HG03520 (cell line): ENCODE results near the gene NAIF1.
"Not testable (repeated sequence)": the region's sequence is repeated elsewhere in the genome, so short reads cannot be mapped to it uniquely, and the experiment has no call there.

Source experiments
- ATAC-seq: cut with Tn5 transposase; IDR thresholded peaks from one replicate; pipeline ENCODE4 v1.9.1; 2021; ENCODE audit warnings: mild to moderate bottlenecking, moderate library complexity; ENCODE audit not compliant: unreplicated experiment

NAIF1 gene

DNA sequence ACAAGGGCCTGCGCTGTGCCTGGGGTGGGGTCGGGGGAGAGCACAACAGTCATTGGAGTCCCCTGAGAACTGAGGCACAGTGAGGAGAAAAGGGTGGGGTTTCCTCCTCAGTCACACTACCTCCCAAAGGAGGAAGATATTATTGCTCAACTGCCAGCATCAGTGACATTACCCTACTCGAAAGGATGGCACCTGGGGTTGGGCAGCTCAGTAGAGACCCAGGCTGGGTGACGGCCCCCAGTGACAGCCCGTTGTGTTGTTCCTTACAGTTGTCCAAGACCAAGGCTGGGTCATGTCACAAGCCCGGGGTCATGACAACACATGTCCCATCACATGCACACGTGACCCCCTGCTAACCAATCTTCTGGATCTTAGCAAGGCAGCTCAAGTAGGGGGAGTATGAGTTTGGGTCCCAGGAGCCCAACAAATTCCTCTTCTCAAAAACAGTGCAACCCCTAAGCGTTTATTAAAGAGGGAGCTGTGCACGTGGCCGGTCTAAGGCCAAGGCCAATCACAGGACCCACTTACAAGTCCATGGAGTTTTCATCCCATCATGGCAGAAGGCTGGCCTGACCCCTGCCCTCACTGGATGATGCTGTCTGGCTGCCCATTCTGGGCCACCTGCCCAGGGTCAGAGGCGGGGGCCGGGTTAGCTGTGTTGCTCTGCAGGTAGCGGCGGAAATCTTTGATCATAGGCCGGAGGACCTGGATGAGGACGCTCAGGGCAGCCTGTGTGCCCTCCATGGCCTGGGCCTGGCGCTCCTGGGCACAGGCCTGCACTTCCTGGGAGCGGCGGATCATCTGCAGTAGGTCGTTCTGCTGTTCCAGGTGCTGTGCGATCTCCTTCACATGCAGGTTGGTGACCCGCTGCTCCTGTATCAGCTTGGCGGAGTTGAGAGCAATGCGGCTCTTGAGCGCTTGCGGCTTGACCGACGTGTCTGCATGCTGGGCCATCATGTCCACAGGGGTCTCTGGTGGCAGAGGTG is 4.0 kb downstream of the NAIF1 start:
- ATAC-seq: no peak

- ATAC-seq: no peak
These were observed 4.8 kb downstream of the NAIF1 start for GRCh38 chr9:128062279-128062678.

GRCh38 chr9:128061275-128061960 is 5.7 kb downstream of the NAIF1 start:
- ATAC-seq: no peak

DNA sequence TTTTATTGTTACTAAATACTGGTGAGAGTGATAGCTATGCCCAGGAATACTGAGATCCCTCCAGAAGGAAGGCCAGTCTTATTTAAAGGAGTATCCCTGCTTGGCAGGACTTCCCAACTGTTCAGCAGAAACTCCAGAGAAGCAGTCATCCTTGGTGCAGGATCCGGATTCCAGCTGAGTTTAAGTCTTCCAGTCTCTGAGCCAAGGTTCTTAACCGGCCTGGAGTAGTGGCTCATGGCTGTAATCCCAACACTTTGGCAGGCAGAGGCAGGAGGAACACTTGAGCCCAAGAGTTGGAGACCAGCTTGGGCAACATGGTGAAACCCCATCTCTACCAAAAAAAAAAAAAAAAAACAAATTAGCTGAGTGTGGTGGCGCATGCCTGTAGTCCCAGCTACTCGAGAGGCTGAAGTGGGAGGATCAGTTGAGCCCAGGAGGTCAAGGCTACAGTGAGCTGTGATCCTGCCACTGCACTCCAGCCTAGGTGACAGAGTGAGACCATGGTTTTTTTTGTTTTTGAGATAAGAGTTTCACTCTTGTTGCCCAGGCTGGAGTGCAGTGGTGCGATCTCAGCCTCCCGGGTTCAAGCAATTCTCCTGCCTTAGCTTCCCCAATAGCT is 7.6 kb downstream of the NAIF1 start:
- ATAC-seq: no peak

DNA sequence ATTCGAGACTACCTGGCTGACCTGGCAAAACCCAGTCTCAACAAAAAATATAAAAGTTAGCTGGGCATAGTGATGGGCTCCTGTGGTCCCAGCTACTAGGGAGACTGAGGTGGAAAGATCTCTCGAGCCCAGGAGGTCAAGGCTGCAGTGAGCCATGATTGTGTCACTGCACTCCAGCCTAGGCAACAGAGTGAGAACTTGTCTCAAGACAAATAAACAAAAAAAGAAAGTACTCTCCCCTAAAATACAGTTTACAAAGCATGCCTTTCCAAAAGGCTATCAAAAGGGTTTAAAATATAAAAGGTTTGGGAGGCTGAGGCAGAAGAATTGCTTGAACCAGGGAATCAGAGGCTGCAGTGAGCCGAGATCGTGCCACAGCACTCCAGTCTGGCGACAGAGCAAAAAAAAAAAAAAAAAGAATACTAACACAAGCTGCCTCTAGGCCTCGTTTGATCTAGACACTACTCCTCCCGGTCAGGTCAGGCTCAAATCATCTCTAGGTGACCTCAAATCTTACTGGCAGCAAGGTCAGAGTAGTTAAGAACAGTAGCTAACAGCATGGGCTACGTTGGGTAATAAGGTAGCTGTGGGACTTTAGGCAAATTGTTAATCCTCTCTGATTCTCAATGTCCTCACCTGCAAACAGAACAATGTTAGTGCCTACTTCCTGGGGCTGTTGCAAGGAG is 9.3 kb downstream of the NAIF1 start:
- no peak for ATAC-seq

DNA sequence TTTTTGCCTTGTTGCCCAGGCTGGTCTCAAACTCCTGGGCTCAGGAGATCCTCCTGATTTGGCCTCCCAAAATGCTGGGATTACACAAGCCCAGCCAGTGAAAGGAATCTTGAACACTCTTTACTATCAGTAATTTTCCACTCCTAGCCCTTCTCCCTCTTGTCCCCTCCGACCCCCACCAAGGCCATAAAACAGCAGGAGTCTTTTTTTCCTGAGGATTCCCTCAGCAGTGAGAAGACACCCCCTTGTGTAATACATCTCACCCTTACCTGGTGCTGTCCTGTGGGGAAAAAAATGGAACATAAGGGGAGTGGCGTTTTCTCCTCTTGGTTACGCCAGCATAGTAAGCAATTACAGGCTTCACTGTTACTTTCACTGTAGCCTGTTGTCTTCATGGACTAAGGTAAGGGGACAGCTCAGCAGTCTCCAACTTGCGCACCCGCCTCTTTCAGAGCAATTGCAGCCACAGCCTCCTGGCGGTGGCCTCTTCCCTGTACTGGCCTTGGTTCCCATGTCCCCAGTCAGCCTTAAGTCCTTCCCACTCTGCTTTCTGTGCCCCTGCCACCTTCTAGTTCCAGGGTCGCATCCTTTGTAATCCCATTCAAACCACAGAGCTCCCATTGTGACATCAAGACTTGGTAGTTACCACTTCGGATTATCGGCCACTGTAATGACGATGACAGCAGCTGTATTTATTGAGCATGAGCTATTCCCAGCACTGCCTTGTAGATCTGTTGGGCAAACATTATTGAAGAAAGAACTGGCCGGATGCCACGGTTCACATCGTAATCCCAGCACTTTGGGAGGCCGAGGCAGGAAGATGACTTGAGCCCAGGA is 10.0 kb downstream of the NAIF1 start:
- ATAC-seq: no peak

DNA sequence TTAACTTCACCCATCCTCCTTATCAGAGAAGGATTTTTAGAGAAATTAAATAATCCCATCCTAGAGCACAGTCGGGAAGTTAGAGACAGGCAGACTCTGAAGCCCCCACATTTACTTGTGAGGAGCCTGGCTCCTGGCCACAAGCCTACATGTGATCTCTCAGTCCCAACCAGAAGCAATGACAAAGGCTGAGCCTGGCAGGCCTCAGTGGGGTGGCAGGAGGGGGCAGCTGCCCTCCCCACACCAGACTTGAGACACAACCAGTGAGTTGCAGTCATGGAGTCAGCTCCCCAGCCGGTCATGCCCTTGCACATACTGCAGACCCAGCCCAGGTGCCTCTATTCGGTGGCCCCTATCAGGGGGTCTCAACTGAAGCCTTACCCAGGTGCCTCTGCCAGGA is 11.0 kb downstream of the NAIF1 start:
- ATAC-seq: no peak

DNA sequence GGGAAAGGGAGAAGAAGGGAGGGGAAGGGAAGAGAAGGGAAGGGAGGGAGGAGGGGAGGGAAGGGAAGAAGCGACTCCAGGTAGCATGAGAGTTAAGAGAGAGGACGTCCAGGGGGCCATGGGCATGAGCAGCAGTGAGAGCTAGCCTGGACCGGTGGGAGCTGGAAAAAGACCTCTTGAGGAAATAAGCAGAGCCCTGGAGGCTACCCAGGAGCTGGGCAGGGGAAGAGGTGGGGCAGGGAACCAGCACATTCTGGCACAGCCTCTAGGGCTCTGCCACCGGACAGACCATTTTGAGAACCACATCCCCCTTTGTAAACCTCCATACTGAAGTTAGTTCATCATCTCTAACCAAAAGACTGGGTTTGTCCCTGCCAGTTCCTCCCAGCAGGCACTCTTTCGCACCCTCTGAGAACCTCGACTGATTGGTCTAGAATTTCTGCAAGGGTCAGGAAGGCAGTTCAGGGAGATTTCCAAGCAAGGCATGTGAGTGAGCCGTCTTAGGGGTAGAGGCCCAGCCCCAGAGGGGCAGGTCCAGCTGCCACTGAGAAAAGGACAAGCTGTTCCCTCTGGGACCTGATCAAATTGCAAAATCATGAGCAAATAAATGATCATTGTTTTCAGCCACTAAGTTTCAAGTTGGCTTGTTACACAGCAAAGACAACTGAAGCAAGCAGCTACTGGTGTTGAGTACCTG is 11.6 kb downstream of the NAIF1 start:
- no peak for ATAC-seq

GRCh38 chr9:128054087-128054486 is 13.0 kb downstream of the NAIF1 start:
- ATAC-seq: no peak

- ATAC-seq: no peak
These were observed 13.6 kb downstream of the NAIF1 start for GRCh38 chr9:128053560-128053959.

GRCh38 chr9:128051932-128052709 is 15.0 kb downstream of the NAIF1 start:
- no peak for ATAC-seq

DNA sequence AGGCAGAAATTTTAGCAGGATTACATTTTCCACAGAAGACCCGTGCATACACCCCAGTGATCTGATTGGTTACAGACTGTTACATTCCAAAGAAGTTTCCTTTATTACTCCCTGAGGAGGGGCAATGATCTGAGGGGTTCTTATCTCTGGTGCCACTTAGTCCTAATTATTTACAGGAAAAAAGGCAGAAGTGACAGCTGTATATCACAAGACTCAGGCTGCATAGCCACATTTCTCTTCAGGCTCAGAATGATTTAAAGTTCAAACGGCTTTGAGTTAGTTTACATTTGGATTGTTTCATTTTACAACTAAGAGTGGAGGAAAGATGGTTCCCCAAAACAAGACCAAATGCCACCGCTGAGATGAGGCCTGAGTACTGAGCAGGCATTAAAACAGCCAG is 17.3 kb downstream of the NAIF1 start:
- no peak for ATAC-seq

- no peak for ATAC-seq
These were observed 18.5 kb downstream of the NAIF1 start for GRCh38 chr9:128048663-128049062.

- no peak for ATAC-seq
These were observed 19.9 kb downstream of the NAIF1 start for GRCh38 chr9:128047231-128047630.

DNA sequence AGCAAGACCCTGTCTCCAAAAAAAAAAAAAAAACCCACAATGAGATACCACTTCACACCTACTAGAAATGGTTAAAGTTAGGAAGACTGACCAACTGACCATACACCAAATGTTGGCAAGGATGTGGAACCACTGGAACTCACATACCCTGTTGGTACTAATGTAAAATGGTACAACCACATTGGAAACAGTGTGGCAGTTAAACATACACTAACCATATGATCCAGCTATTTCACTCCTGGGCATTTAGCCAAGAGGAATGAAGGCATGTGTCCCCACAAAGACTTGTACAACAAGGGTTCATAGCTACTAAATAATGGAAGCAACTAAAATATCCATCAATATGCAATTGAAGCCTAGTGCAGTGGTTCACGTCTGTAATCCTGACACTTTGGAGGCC is 21.3 kb downstream of the NAIF1 start:
- no peak for ATAC-seq

GRCh38 chr9:128045409-128045808 is 21.7 kb downstream of the NAIF1 start:
- ATAC-seq: not testable (repeated sequence)

DNA sequence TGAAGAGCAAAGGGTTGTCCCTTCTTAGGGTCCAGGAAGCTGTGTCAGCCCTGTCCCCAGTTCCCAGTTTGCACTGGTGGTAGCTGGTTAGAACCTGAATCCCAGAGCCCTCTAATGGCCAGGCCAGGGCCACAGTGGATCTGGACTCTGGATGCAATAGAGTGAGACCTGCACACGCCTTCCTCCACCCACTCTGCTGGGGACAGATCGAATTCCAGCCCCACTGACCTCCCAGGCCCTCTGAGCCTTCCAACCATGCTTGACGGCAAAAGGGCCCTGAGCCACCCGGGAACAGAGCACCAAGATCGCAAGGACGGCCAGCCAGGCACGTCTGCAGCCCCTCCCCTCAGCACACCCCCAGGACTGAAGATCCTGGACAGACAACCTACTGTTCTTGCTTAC is 23.7 kb downstream of the NAIF1 start:
- no peak for ATAC-seq

GRCh38 chr9:128042043-128042442 is 25.1 kb downstream of the NAIF1 start:
- no peak for ATAC-seq

DNA sequence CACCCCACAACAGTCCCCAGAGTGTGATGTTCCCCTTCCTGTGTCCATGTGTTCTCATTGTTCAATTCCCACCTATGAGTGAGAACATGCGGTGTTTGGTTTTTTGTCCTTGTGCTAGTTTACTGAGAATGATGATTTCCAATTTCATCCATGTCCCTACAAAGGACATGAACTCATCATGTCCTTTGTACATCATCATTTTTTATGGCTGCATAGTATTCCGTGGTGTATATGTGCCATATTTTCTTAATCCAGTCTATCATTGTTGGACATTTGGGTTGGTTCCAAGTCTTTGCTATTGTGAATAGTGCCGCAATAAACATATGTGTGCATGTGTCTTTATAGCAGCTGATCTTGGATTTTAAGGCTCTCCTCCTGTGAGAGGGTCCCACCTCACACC is 26.3 kb downstream of the NAIF1 start:
- ATAC-seq: not testable (repeated sequence)
